CD4-positive, alpha-beta T cell treated with Interleukin-6 for 4 hours (primary cell): ENCODE results near the gene FASN.
A peak's percentile ranks its signal among the peaks of the same experiment; 100 is the strongest.

Experiments
- DNase-seq: peaks from one replicate; pipeline ENCODE4 v3.0.0-alpha.2; 2020; ENCODE audit warnings: mixed read lengths

FASN gene

DNA sequence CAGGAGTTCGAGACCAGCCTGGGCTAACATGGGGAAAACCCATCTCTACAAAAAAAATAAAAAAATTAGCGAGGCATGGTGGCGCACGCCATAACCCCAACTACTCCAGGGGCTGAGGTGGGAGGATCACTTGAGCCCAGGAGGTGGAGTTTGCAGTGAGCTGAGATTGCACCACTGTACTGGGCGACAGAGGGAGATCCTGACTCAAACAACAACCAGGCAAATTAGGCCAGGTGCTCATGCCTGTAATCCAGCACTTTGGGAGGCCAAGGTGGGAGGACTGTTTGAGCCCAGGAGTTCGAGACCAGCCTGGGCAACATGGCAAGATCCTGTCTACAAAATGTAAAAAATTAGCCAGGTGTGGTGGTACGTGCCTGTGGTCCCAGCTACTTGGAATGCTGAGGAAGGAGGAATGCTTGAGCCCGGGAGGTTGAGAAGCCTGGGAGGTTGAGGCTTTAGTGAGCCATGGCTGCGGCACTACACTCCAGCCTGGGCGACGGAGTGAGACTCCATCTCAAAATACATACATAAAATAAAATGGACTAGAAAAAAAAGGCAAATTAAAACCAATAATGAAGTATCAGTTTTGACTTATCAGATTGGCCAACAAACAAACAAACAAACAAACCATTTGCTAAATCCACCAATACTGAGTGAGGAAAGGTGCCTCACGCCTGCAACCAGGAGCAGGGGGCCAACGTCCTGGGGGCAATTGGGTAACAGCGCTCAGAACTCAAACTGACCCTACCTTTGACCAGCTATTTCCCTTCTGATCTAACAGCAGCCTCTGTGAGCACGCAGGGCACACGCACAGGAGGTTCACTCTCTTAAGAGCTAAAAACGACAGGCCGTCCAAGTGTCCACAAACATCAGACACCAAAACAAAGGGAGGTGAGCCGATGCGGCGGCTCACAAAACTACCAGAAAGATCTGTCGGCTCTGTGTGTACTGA lies 19.4 kb upstream of the FASN start:
- DNase-seq = no peak

- no peak for DNase-seq
Observed at GRCh38 chr17:82116246-82116645, 18.2 kb upstream of the FASN start.

- no peak for DNase-seq
Observed at GRCh38 chr17:82114872-82115271, 16.8 kb upstream of the FASN start.

GRCh38 chr17:82114447-82114846 lies 16.4 kb upstream of the FASN start:
- DNase-seq = no peak

GRCh38 chr17:82113941-82114340 lies 15.9 kb upstream of the FASN start:
- no peak for DNase-seq

GRCh38 chr17:82113422-82113821 lies 15.4 kb upstream of the FASN start:
- DNase-seq = no peak

DNA sequence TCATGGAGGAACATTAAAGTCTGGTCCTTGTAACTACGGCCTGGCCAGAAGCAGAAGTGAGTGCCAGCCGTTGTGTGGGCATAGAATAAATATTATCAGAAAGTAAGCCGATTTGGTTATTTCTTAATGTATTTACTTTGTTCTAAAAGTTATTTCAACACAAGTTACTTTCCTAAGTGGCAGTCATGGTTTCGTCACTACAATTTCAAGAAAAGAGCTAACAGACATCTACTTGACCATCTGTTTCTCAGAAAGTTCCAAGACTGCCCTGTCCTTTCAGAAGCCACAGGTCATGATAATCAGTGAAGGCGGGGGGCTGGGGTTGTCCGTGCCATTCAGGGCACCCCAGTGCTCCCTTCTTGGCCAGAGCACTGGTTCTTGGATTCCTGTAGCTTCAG lies 14.9 kb upstream of the FASN start:
- DNase-seq = no peak

- DNase-seq = no peak
Observed at GRCh38 chr17:82112181-82112913, 14.3 kb upstream of the FASN start.

- DNase-seq = no peak
Observed at GRCh38 chr17:82110298-82110697, 12.3 kb upstream of the FASN start.

DNA sequence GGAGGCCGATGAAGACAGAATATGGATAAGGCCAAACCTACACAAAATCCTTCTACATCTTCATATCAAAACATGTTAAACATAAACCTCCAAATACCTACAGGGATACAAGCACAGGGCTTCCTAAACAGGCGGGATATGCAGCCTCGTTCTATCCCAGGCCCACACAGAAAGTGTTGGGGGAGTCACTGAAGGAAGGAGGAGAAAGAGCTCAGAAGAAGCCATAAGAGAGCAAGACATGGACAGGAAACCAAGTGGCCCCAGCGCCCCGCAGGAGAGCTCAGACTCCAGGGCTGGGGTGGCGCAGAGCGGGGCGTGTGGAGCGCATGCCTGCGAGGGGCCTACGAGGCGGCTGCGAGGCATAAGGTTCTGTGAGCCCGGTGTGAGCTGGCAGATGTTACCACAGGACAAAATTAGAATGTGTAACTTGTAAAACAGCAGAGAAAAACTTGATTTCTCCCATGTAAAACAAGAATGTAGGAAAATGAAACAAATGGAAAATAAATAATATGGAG lies 11.0 kb upstream of the FASN start:
- no peak for DNase-seq

DNA sequence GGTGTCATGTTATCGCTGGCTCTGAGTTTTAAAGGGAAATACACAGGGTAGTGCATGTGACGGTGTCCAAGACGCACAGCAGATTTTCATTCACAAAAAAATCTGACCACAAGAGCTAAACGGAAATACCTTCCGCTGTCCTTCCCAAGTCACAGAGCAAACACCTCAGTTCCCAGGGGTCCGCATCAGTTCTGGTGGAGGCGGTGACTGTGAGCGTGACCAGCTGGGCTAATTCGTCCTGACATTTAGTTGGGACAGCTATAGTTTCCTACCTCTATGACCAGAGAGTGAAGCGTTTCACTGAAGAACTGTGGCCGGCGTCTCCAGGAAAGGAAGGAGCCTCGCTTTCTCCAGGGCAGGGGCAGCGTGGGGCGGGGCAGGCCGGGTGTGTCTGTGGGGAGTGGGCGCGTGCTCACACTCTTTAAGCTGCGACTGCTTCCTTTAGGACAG lies 10.5 kb upstream of the FASN start:
- DNase-seq = no peak

- no peak for DNase-seq
Observed at GRCh38 chr17:82108038-82108437, 10.0 kb upstream of the FASN start.

- no peak for DNase-seq
Observed at GRCh38 chr17:82107341-82107860, 9.4 kb upstream of the FASN start.

GRCh38 chr17:82106688-82107305 lies 8.8 kb upstream of the FASN start:
- DNase-seq = no peak

- DNase-seq = peak; percentile 72
Observed at GRCh38 chr17:82105882-82106687, 8.0 kb upstream of the FASN start.

GRCh38 chr17:82105417-82105881 lies 7.4 kb upstream of the FASN start:
- no peak for DNase-seq

DNA sequence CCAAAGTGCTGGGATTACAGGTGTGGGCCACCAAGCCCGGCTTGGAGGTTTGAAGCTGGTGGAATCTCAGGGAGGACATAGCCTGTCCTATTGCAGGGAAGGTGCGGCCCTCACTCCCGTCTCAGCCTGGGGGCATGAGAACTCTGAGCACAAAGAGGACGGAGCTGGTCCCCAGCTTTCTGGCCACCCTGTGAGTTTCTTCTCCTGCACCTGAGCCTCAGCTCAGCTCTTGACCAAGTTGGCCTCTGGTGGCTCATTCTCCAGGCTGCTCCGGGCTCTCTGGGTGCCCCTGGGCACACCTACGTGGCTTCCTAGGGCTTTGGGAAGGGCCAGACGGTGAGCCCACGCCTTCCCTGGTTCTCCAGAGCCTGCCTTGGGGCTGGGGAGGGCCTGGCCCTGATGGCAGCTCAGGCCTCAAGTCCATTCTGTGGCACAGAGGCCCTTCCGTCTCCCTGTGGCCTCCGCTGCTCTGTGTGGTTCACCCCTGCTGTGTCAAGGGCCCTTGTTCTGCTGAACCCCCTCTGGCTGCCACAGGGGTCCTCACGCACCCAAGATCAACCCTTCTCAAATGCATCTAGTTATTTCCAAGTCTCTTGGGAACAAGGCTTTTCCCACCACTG lies 6.9 kb upstream of the FASN start:
- DNase-seq = no peak

GRCh38 chr17:82103553-82104451 lies 5.8 kb upstream of the FASN start:
- DNase-seq = no peak

GRCh38 chr17:82101767-82102679 lies 4.0 kb upstream of the FASN start:
- DNase-seq = no peak
